ENCODE data around the gene HSPA1B. TPM values are rescaled to one million over a fixed set of nuclear protein-coding genes. Genes with fewer than 3 reads are reported as not detected.

HSPA1B gene
- 116 to 191 TPM (median 162 TPM) in 5 replicates for total RNA-seq (2022; extraction: Qiagen RNA extraction; ENCODE audit: low read depth)

DNA sequence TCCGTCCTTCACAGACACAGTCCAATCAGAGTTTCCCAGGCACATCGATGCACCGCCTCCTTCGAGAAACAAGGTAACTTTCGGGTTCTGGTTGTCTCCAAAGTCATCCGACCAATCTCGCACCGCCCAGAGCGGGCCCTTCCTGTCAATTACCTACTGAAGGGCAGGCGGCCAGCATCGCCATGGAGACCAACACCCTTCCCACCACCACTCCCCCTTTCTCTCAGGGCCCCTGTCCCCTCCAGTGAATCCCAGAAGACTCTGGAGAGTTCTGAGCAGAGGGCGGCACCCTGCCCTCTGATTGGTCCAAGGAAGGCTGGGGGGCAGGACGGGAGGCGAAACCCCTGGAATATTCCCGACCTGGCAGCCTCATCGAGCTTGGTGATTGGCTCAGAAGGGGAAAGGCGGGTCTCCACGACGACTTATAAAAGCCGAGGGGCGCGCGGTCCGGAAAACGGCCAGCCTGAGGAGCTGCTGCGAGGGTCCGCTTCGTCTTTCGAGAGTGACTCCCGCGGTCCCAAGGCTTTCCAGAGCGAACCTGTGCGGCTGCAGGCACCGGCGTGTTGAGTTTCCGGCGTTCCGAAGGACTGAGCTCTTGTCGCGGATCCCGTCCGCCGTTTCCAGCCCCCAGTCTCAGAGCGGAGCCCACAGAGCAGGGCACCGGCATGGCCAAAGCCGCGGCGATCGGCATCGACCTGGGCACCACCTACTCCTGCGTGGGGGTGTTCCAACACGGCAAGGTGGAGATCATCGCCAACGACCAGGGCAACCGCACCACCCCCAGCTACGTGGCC, at the start of gene HSPA1B:
HSPA1B (plus strand) TSS at position 453 of the 794 bp plus-strand sequence; CDS start at position 666, 213 bp downstream.

DNA sequence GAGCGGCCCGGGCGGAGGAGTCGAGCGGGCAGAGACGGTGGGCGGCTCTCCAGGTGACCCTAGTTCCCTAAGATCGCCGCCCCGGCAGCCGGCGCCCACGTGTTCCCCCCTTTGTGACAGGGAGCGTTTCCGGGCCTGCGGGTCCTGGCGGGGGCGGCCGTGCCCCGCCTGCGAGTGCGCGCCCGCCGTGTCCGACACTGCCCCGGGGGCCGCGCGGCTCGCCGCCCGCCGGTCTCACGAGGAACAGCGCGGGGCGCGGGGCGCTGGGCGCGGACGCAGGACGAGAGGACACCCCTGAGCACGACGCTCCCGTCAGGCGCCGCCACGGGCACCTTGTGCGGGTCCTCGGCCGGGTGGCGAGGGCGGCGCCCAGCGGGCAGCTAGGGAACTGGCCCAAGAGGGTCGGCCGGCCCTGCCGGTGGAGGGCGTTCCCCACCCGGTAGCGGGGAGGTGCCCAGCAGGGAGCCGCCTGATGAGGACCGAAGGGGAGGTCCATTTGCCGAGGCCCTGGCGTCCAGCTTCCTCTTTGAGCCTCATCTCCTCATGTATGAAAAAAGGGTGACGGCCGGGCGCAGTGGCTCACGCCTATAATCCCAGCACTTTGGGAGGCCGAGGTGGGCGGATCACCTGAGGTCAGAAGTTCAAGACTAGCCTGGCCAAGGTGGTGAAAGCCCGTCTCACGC, 31.8 kb upstream of the HSPA1B start, which contains the start of gene VARS1:
VARS1 (minus strand) TSS at position 137 of the 683 bp plus-strand sequence. CDS start 535 bp downstream, outside the sequence.

DNA sequence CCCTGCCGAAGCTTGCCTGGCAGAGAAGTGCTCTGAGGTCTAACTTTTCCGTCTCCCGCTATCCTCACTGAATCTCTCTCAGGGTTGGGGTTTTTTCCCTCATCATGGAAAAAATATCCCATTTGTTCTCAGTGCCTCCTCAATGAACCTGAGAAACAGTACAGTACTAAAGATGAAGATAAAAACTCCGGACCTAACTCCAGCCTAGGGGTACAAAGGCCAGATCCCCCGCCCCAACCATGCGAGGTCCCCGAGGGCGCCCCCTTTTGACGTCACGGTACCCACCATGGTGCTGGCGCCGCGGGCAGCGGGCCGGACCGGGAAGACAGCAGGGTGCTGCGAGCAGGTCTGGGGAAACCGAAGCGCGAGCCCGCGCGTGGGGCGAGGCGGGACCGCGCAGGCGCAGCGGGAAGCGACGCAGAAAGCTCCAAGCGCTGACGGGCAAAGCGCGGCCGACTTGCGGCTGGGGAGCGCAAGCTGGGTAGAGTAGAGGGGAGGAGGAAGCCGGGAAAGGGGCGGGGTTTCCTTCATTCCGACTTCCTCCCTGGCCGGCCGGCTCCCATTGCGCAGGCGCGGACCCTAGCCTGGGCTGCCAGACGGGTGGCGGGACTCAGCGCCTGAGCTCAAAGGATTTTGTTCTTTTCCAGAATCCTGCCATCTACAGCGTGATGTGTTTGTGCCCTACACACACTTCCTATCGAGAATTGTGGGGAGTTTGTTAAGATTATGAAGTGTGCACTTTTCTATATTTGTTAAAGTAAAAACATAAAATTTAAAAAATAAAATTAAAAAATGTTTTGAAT, 20.9 kb upstream of the HSPA1B start, which contains the start of gene LSM2:
LSM2 (minus strand) TSS at position 497 of the 803 bp plus-strand sequence; CDS start at position 288, 209 bp downstream.

DNA sequence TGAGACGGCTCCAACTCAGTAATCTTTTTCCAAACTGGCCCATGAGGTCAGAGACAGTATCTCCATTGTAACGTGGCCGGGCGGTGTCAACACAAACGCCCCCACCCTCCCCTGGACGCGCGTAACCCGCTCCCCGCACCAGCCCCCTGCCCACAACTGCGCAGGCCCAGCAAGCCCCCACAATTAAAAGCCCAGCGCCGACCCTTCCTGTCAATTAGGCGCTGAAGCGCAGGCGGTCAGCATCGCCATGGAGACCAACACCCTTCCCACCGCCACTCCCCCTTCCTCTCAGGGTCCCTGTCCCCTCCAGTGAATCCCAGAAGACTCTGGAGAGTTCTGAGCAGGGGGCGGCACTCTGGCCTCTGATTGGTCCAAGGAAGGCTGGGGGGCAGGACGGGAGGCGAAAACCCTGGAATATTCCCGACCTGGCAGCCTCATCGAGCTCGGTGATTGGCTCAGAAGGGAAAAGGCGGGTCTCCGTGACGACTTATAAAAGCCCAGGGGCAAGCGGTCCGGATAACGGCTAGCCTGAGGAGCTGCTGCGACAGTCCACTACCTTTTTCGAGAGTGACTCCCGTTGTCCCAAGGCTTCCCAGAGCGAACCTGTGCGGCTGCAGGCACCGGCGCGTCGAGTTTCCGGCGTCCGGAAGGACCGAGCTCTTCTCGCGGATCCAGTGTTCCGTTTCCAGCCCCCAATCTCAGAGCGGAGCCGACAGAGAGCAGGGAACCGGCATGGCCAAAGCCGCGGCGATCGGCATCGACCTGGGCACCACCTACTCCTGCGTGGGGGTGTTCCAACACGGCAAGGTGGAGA, 12.3 kb upstream of the HSPA1B start, which contains the start of the genes HSPA1A and HSPA1L:
HSPA1A (plus strand) TSS at position 519 of the 814 bp plus-strand sequence; CDS start at position 733, 214 bp downstream.
HSPA1L (minus strand) TSS at position 259 of the 814 bp plus-strand sequence. CDS start 3,311 bp downstream, outside the sequence.

DNA sequence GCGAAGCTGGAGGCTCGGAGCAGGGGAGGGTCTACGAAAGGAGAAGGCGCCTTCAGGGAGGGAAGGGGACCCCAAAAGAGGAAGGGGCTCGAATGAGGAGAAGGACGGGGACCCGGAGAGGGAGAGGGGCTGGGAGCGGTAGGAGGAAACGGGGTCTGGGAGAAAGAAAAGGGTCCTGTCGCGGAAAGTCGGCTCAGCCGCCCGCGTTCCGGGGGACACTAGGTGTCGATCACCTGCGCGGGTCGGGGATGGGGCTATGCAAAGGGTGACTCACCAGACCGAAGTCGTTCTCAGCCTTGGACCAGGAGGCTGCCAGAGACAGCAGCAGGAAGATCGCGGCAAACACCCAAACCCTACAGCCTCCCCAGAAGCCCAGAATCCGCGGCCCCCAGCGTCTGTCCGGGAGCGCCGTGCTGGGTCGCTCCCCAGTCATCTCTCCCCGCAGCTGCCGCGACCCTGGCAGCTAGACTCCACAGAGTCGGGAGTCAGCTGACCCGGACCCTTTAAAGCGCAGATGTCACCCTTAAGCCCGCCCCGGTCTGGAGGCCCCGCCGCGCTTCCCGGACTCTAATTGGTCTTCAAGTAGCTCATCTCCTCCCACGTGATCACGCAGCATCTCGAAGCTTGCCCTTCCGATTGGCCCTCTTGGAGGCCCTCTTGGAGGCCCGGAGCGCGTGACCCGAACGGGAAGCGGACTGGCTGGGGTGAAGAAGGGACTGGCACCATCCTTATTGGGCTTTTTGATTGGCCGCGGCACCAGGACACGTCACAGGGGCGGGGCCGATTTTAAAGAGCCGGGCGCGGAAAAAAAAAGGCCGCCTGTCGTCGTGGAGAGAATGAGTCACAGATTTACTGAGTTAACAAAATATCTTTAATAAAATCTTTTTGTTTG, 35.1 kb downstream of the HSPA1B start, which contains the start of gene NEU1:
NEU1 (minus strand) TSS at position 478 of the 892 bp plus-strand sequence; CDS start at position 433, 45 bp downstream.

DNA sequence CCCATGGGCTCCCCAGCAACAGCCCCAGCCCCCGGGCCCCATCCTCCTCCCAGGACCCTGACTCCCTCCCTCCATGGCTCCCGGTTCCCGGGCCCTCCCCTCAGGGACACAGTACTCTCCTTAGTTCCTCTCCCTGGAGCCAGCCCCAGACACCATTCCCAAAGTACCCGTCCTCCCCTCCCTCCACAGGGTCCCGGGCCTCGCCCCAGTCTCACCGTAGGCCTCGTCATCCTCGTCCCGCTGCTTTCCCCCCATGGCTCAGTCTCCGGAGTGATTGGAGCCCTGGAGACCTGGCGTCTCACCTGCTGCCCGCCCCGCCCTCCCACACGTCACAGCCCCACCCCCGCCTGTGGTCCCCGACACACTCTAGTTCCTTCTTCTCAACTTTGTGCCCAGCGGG, 51.2 kb downstream of the HSPA1B start, which contains the start of gene SLC44A4:
SLC44A4 (minus strand) TSS at position 272 of the 400 bp plus-strand sequence; CDS start at position 255, 17 bp downstream.

Other genes starting within 250 kb of the HSPA1B start
- gene LTB, start 245.3 kb upstream of the HSPA1B start, total RNA-seq (2022; extraction: Qiagen RNA extraction; ENCODE audit: low read depth): 0.21 to 0.65 TPM (median 0.29 TPM) in 4 of 5 replicates, not detected in the other
- 0.30 to 0.66 TPM in 2 of 5 replicates, not detected in the others for gene LST1, start 241.5 kb upstream of the HSPA1B start, total RNA-seq (2022; extraction: Qiagen RNA extraction; ENCODE audit: low read depth)
- gene NCR3, start 234.7 kb upstream of the HSPA1B start, total RNA-seq (2022; extraction: Qiagen RNA extraction; ENCODE audit: low read depth): not detected in 5 replicates
- not detected in 5 replicates for gene AIF1, start 212.5 kb upstream of the HSPA1B start, total RNA-seq (2022; extraction: Qiagen RNA extraction; ENCODE audit: low read depth)
- gene PRRC2A, start 207.0 kb upstream of the HSPA1B start, total RNA-seq (2022; extraction: Qiagen RNA extraction; ENCODE audit: low read depth): 66.6 to 89.8 TPM (median 85.0 TPM) in 5 replicates
- 114 to 149 TPM (median 138 TPM) in 5 replicates for gene BAG6, start 175.1 kb upstream of the HSPA1B start, total RNA-seq (2022; extraction: Qiagen RNA extraction; ENCODE audit: low read depth)
- 2.6 to 4.5 TPM (median 3.1 TPM) in 5 replicates for gene APOM, start 171.8 kb upstream of the HSPA1B start, total RNA-seq (2022; extraction: Qiagen RNA extraction; ENCODE audit: low read depth)
- 10.6 to 12.7 TPM (median 12.1 TPM) in 5 replicates for gene C6orf47, start 167.0 kb upstream of the HSPA1B start, total RNA-seq (2022; extraction: Qiagen RNA extraction; ENCODE audit: low read depth)
- gene GPANK1, start 162.7 kb upstream of the HSPA1B start, total RNA-seq (2022; extraction: Qiagen RNA extraction; ENCODE audit: low read depth): 8.2 to 10.4 TPM (median 9.7 TPM) in 5 replicates
- 167 to 186 TPM (median 177 TPM) in 5 replicates for gene CSNK2B, start 161.7 kb upstream of the HSPA1B start, total RNA-seq (2022; extraction: Qiagen RNA extraction; ENCODE audit: low read depth)
- 3.6 to 5.4 TPM (median 4.3 TPM) in 5 replicates for gene LY6G5B, start 157.8 kb upstream of the HSPA1B start, total RNA-seq (2022; extraction: Qiagen RNA extraction; ENCODE audit: low read depth)
- gene LY6G5C, start 146.7 kb upstream of the HSPA1B start, total RNA-seq (2022; extraction: Qiagen RNA extraction; ENCODE audit: low read depth): 1.3 to 2.5 TPM (median 1.7 TPM) in 5 replicates
- 12.8 to 19.4 TPM (median 18.7 TPM) in 5 replicates for gene ABHD16A, start 124.4 kb upstream of the HSPA1B start, total RNA-seq (2022; extraction: Qiagen RNA extraction; ENCODE audit: low read depth)
- gene LY6G6F, start 120.9 kb upstream of the HSPA1B start, total RNA-seq (2022; extraction: Qiagen RNA extraction; ENCODE audit: low read depth): not detected in 5 replicates
- gene LY6G6D, start 112.4 kb upstream of the HSPA1B start, total RNA-seq (2022; extraction: Qiagen RNA extraction; ENCODE audit: low read depth): not detected in 5 replicates
- 0.14 TPM in 1 of 5 replicates, not detected in the others for gene LY6G6C, start 106.0 kb upstream of the HSPA1B start, total RNA-seq (2022; extraction: Qiagen RNA extraction; ENCODE audit: low read depth)
- gene MPIG6B, start 104.4 kb upstream of the HSPA1B start, total RNA-seq (2022; extraction: Qiagen RNA extraction; ENCODE audit: low read depth): not detected in 5 replicates
- gene DDAH2, start 98.4 kb upstream of the HSPA1B start, total RNA-seq (2022; extraction: Qiagen RNA extraction; ENCODE audit: low read depth): 26.8 to 31.8 TPM (median 27.9 TPM) in 5 replicates
- 486 to 498 TPM (median 493 TPM) in 5 replicates for gene CLIC1, start 91.2 kb upstream of the HSPA1B start, total RNA-seq (2022; extraction: Qiagen RNA extraction; ENCODE audit: low read depth)
- gene MSH5, start 87.7 kb upstream of the HSPA1B start, total RNA-seq (2022; extraction: Qiagen RNA extraction; ENCODE audit: low read depth): 10.5 to 13.8 TPM (median 12.5 TPM) in 5 replicates
- 1.6 to 3.9 TPM (median 3.7 TPM) in 5 replicates for gene SAPCD1, start 65.1 kb upstream of the HSPA1B start, total RNA-seq (2022; extraction: Qiagen RNA extraction; ENCODE audit: low read depth)
- gene VWA7, start 50.4 kb upstream of the HSPA1B start, total RNA-seq (2022; extraction: Qiagen RNA extraction; ENCODE audit: low read depth): 1.2 to 2.0 TPM (median 1.5 TPM) in 5 replicates
- 47.4 to 59.1 TPM (median 53.3 TPM) in 5 replicates for gene VARS1, start 32.0 kb upstream of the HSPA1B start, total RNA-seq (2022; extraction: Qiagen RNA extraction; ENCODE audit: low read depth)
- 52.2 to 66.7 TPM (median 61.9 TPM) in 5 replicates for gene LSM2, start 20.8 kb upstream of the HSPA1B start, total RNA-seq (2022; extraction: Qiagen RNA extraction; ENCODE audit: low read depth)
- gene HSPA1L, start 12.5 kb upstream of the HSPA1B start, total RNA-seq (2022; extraction: Qiagen RNA extraction; ENCODE audit: low read depth): 0.82 to 1.5 TPM (median 1.3 TPM) in 5 replicates
- gene HSPA1A, start 12.2 kb upstream of the HSPA1B start, total RNA-seq (2022; extraction: Qiagen RNA extraction; ENCODE audit: low read depth): 148 to 264 TPM (median 205 TPM) in 5 replicates
- gene NEU1, start 35.1 kb downstream of the HSPA1B start, total RNA-seq (2022; extraction: Qiagen RNA extraction; ENCODE audit: low read depth): 24.9 to 34.9 TPM (median 25.5 TPM) in 5 replicates
- gene SLC44A4, start 51.3 kb downstream of the HSPA1B start, total RNA-seq (2022; extraction: Qiagen RNA extraction; ENCODE audit: low read depth): 0.05 to 0.21 TPM in 2 of 5 replicates, not detected in the others
- gene EHMT2, start 70.0 kb downstream of the HSPA1B start, total RNA-seq (2022; extraction: Qiagen RNA extraction; ENCODE audit: low read depth): 23.1 to 27.6 TPM (median 27.1 TPM) in 5 replicates
- gene ZBTB12, start 74.3 kb downstream of the HSPA1B start, total RNA-seq (2022; extraction: Qiagen RNA extraction; ENCODE audit: low read depth): 3.1 to 4.0 TPM (median 3.5 TPM) in 5 replicates
- 0.07 to 0.43 TPM (median 0.23 TPM) in 5 replicates for gene C2, start 100.0 kb downstream of the HSPA1B start, total RNA-seq (2022; extraction: Qiagen RNA extraction; ENCODE audit: low read depth)
- gene CFB, start 118.4 kb downstream of the HSPA1B start, total RNA-seq (2022; extraction: Qiagen RNA extraction; ENCODE audit: low read depth): 1.6 to 3.3 TPM (median 2.4 TPM) in 5 replicates
- gene NELFE, start 131.2 kb downstream of the HSPA1B start, total RNA-seq (2022; extraction: Qiagen RNA extraction; ENCODE audit: low read depth): 73.9 to 80.8 TPM (median 79.3 TPM) in 5 replicates
- gene SKIC2, start 131.4 kb downstream of the HSPA1B start, total RNA-seq (2022; extraction: Qiagen RNA extraction; ENCODE audit: low read depth): 16.7 to 25.7 TPM (median 25.0 TPM) in 5 replicates
- 10.4 to 12.0 TPM (median 11.0 TPM) in 5 replicates for gene DXO, start 144.4 kb downstream of the HSPA1B start, total RNA-seq (2022; extraction: Qiagen RNA extraction; ENCODE audit: low read depth)
- 0.87 to 1.7 TPM (median 0.93 TPM) in 5 replicates for gene C4A, start 154.3 kb downstream of the HSPA1B start, total RNA-seq (2022; extraction: Qiagen RNA extraction; ENCODE audit: low read depth)
- 0.53 to 1.4 TPM (median 1.1 TPM) in 5 replicates for gene C4B, start 187.1 kb downstream of the HSPA1B start, total RNA-seq (2022; extraction: Qiagen RNA extraction; ENCODE audit: low read depth)
- 0.08 TPM in 1 of 5 replicates, not detected in the others for gene CYP21A2, start 210.7 kb downstream of the HSPA1B start, total RNA-seq (2022; extraction: Qiagen RNA extraction; ENCODE audit: low read depth)

All from A549 treated with GW870086 at 1 μM for 4 hours (cell line).